ENCODE measurements around the gene DNAI1.

DNA sequence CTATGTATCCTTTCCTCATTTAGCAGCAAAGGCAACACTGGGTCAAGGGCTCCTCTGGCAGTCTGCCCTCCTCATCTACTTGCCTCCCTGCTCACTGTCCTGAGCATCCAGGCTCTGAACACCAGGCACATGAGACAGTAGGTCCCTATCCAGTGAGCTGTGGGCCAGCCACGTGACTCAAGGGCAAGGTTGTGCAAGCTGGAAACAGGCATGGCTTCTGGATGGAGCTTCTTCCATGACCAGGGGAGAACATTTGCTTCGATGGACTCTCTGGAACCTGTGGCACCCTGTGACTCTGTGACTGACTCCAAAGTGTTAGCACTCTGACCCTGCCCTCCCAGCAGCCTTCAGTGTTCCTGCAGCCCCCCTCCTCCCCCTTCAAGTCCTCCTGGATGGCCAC lies 33.0 kb downstream of the DNAI1 start:
- TF ChIP-seq POLR2AphosphoS5 (IDR thresholded peaks at IDR 0.05; ENCODE audit: low read depth, low read length) (no peak), REST (IDR thresholded peaks at IDR 0.05; ENCODE audit: insufficient read depth in 1 of 2, low read depth in 2 of 2, low read length in 2 of 2) (no peak), TAF1 (IDR thresholded peaks at IDR 0.05; ENCODE audit: borderline replicate concordance, insufficient read depth, low read length) (no peak), SIN3A (IDR thresholded peaks at IDR 0.05; ENCODE audit: borderline replicate concordance, insufficient read depth, low read length) (no peak)

All from PFSK-1 (cell line).